GM11168 (cell line): ENCODE results near the gene FMN2.

Experiments used
- in situ Hi-C: fragments of 300-500 bp; cut with MboI; formaldehyde crosslinking; loops from one replicate; pipeline ENCODE4 v1.12.0; 2022; ENCODE audit warnings: low sequenced_read_pairs; ENCODE audit not compliant: unreplicated experiment

Gene FMN2

DNA sequence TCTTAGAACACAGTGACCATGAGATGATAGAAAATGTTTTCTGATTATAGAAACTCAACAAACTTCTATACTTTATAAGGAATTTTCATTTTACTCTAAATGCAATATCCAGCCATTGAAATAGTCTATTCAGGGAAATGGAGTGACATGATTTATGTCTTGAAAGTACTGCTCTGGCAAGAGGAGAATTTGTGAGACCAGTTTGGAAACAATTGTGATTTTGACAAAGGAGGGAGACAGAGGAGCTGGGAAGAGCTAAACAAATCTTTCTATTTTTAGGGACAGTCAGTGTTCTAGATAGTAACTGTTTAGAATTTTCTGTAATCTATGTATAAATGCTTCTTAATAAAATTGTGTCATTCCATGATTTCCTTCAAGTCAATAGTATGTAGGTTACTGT is 252.3 kb downstream of the FMN2 start:
- in situ Hi-C loops: no loop called here

DNA sequence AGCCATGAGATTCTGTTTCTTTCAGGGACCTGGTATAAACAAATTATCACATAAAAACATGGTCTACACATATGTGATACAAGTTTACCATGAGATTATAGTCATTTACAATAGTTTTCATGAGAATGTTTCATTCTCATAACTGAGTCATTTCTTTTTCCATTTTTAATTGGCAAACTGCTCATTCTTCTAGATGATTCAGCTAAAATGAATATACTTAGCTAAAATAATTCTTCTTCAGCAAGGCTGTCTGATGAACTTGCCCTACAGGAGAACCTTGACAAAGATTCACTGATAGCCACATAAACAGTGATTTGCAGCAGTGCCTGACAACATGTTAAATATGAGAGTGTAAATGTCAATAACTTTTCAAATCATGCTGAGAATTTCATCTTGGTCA is 253.2 kb downstream of the FMN2 start:
- in situ Hi-C loops: no loop called here

DNA sequence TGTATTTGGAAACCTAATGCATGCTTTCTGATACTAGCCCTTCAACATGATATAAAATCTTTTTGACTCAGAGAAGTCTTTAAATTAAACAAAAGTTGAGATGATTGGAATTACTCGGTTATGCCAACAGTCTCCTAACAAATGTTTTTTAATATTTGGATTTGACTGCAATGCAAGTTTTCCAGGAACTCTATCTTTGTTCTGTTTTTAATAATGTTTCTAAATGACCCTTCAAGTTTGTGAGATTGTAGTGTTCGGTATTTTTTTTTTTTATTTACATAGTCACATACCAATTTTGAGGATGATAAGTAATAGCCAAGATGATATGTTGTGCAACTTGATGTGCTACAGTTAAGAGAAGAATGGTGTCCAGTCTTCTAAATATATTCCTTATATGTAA is 258.0 kb downstream of the FMN2 start:
- in situ Hi-C loops: no loop called here

DNA sequence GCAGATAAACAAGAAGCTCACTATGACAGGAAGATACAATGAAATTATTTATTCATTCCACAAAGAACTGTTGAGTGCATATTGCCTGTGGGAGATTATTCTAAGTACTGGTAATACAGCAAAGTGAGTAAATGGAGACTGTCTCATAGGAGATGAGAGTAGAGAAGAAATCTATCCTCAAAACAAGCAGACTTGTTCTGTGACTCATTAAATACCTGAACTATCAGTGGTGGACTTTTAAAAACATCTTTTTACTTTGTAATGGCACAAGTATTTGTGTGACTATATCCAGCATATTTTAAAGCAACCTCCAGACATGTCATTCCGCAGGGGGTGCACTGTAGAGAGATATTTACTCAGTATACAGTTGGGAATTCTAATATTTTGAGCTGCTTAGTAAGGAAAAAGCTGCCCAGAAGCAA is 259.2 kb downstream of the FMN2 start:
- in situ Hi-C loops: no loop called here

DNA sequence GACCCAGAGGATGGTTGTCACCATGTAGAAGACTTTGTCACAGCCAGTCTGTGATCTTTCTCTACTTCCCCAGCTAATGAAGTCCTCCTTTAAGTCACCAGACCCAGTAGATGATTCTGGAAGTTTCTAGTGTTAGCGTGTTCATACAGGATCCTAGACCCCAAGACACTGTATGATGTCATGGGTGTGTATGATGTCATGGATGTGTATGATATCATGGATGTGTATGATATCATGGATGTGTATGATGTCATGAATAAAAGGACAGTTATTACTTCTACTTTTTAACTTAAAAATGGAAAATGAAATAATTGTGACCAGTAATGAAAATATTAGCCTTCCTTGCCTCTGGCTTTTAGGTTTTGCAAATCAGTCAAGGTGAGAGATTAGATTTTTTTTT is 260.0 kb downstream of the FMN2 start:
- in situ Hi-C loops: no loop called here

DNA sequence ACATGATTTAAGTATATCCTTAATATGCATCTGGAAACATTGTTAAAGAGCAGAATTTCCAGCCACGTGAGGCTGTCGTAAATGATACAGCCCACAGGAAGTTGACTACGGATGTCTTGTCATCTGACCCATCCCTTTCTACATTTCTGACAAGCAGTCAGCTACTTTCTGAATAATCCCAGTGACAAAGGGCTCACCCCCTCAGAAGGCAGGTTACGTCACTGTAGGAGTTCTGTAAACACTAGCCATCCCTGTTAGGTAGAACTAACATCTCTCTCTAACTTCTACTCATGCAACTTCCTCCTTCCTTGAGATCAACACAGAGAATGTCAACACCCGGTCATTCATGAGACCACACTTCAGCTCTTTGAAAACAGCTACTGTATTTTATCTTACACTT is 261.1 kb downstream of the FMN2 start:
- in situ Hi-C loops: no loop called here

DNA sequence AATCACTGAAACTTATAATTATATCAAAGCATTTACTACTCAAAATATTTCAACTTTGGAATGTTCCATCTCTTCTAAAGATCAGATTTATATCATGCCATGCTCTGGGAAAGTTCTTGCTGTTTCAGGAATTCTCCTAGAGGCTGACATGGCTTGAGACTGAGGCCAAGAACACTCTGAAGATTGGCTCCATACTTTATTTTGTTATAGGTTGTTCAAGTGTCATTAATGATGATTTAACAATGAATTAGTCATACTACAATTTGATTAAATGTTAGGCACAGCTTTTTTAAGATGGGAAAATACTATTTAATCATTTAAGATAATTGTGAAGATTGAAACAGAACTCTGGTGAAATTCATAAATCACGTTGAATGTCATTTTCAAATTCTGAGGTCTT is 264.9 kb downstream of the FMN2 start:
- in situ Hi-C loops: no loop called here

DNA sequence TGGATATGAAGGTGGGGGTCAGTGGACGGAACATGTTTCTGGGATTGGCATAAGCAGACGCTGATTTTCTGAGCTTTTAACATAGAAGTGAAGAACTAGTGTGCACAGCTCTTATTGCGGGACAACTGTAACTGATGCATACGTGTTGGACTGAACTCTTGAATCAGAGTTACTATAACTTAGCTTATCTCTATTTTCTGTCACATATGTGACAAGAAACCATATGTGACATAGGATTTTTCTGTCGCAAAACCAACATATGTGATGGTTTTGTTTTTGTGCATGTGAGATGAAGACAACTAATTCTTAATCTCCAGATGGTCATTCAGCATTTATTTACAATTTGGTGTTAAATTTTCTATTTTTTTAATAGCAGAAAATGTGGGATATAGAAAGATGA is 270.4 kb downstream of the FMN2 start:
- in situ Hi-C loops: no loop called here

DNA sequence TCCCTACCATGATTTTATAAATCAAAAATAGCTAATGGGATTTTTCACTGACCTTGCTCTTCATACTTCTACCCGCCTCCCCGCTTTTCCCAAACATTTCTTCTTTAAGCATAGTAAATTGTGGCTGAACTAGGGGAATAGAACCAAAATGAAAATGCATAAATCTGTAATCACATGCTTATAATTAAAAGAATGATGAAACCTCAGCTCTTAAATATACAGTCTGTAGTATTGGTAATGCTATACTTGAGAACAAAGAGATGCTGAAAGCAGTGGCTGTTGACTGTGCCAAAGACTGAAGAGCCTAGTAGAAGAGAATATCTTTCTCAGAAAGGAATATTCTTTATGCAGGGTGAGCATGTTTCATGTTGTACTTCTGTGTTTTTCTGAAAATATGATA is 271.1 kb downstream of the FMN2 start:
- in situ Hi-C loops: no loop called here

DNA sequence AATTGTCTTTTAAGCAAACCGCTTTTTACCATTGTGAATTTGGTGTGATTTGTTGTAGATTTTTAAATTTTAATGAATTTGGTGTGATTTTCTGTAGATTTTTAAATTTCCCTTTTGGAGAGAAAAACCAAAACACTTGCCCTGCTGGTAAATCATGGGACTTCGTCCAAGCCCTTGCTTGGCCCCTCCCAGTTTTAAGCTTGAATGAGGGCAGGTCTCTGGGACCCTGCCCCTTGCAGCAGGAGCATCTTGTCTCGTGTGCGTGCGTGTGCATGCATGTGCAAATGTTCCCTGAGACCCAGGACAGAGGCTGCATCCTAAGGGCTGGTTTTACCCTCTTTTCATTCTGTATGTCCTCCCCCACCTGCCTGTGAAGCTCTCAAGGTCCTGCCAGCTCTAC is 271.6 kb downstream of the FMN2 start:
- in situ Hi-C loops: no loop called here

DNA sequence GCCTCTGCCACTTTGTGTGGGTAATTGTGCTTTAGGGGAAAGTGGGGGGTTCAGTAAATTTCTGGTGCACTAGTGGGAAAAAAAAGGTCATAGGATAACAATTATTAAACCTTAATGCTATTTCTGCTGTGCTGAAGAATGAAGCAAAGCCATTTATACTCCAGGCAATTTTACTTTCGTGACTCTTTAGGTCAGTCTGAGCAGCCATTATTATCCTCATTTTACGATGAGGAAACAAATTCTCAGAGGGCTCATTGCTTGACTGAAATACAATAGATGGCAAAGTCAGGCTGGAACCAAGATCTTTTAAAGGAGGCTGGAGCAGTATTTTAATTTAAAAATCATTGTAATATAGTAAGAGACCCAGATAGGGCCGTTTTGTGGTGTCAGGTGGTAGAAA is 272.2 kb downstream of the FMN2 start:
- in situ Hi-C loops: no loop called here

DNA sequence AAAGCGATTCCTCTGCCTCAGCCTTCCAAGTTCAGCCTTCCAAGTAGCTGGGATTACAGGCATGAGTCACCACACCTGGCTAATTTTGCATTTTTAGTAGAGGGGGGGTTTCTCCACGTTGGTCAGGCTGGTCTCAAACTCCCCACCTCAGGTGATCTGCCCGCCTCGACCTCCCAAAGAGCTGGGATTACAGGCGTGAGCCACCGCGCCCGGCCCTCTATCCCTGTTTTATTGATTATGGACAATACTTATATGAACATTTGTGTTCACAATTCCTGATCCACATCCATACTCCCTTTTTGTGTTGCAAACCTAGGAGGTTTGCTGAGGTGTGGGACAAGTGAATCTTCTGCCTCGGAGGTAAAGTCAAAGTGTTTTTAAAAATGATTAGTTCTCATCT is 275.0 kb downstream of the FMN2 start:
- in situ Hi-C loops: no loop called here

DNA sequence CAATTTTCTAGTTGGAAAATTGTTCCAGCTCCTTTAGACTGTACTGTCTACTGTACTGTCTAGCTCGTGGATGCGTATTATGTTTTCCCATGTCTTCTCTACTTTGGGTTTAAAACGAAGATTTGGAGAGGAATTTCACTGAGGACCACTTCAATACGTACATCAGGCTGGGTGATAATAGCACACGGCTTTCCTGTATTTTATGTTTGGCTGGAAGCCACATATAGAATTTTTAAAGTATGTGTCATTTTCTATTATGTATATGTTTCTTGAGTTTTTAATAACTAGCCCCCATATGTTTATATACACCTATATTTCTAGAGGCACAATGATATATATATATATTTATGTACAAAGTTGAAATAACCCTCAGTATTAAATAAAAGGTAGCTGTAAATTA is 293.9 kb downstream of the FMN2 start:
- in situ Hi-C loops: no loop called here

DNA sequence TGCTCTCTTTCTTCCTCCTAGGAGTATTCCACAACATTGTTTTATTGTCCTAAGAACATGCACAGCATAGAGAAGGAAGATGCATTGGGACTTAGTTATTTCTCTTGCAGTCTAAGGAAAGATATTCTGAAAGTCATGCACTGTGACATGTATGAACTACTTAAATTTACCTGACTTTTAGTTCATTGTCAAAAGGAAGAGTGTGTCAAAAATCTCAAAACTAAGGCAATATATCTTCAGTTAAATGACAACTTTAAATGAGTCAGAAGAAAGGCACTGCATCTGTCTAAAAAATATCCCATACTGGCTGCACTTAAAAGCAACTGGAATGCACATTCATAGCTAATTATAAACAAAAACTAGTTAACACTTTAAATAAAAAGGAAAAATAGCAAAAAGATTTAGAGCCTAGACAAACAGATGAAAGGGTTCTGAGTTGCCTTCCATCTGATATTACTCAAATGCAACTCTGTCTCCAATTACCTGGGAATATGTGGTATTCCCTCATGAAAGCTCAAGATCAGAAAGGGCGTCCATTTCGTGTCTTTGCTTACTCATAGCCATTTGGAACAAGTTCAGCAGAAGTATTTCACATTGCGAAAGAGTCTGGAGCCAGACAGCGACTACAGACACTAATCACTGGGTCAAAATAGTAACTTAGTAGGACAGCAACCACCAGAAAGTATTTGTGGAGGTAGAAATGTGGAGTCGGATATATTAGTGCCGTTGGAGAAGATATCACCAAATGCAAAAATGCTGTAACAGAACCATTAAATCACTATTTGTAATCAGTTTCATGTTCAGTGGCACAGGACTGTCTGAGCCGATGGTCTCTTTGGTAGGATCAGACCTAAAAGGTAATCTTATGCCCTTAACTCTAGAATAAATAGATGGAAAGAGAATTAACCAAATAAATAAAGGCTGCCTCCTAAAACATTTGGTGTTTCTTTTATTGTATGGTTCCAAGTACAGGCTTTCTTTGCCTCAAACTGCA is 294.6 kb downstream of the FMN2 start:
- in situ Hi-C loops: no loop called here

DNA sequence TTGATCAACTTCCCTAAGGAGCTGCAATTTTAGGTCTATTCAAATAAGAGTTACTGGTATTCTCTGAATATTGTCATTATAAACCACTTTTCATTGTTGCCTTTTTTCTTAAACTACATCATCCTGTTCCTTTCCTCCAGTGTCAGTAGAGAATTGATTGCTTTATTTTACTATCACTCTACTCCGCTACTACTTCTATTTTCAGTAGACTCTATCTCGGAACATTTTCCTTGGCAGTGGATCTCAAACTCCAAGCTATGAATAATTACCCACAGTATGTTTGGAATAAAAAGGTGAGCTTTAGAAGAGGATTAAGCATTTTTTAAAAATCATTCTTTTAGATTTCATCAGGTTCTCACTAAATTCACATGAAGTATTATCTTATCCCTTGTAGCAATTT is 295.4 kb downstream of the FMN2 start:
- in situ Hi-C loops: no loop called here

DNA sequence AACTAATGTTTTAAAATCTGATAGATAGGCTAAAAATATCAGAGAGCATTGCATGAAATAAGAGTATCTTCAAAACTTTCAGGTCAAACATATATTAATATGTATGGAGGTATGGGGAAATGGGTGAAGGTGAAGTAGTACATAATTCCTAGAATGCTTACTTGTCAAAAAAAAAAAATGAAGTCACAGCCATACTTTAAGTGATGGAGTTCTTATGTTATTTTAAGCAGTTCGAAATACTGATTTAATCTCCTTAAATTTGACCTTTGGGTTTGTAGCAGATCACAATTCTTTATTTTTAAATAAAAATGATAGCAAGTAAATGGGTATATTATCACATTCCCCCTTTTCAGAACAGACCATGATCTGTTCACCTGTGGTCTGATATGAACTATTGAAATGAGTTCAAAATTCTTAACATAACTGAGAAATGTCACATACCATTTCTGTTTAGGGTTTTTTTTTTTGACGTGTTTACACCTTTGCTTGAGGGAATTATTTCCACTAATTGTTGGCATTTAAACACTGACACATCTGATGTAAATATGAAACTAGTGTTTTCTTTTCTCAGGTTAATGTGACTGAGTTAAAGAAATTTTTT is 300.1 kb downstream of the FMN2 start:
- in situ Hi-C loops: no loop called here

DNA sequence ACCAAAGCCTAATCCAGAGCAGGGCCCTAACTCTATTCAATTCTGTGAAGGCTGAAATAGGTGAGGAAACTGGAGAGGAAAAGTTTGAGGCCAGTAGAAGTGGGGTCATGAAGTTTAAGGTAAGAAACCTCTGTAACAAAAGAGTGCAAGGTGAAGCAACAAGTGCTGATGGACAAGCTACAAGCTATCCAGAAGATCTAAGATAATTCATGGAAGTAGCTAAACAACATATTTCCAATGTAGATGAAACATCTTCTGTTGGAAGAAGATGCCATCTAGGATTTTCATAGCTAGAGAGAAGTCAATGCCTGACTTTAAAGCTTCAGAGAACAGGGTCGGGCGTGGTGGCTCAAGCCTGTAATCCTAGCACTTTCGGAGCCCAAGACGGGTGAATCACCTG is 302.7 kb downstream of the FMN2 start:
- in situ Hi-C loops: no loop called here

DNA sequence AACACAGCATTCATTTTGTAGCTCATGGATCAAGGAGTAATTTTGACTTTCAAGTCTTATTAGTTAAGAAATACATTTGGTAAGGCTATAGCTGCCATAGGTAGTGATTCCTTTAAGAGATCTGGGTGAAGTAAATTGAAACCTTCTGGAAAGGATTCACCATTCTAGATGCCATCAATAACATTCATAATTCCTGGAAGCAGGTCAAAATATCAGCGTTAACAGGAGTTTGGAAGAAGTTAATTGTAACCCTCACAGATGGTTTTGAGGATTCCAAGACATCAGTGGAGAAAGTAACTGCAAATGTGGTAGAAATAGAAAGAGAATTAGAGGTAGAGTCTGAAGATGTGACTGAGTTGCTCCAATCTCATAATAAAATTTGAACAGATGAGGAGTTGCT is 303.7 kb downstream of the FMN2 start:
- in situ Hi-C loops: no loop called here

DNA sequence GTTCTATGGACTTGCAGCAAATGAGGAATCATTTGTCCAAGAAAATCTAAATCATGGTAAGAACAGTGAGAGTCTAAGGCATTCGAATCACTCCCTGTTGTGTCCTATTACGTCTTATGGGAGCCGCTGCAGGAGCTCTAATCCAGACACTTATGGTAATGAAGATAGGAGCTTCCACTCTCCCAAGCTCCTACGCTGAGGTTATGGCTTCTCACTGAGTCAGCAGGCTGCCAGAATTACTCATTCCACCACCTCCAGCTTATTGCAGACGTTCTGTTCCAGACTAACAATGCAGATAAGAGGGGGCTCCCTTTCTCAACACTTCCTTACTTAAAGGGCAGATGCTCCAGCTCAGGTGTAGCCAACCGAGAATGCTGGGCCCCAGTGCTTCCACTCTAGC is 307.7 kb downstream of the FMN2 start:
- in situ Hi-C loops: no loop called here

DNA sequence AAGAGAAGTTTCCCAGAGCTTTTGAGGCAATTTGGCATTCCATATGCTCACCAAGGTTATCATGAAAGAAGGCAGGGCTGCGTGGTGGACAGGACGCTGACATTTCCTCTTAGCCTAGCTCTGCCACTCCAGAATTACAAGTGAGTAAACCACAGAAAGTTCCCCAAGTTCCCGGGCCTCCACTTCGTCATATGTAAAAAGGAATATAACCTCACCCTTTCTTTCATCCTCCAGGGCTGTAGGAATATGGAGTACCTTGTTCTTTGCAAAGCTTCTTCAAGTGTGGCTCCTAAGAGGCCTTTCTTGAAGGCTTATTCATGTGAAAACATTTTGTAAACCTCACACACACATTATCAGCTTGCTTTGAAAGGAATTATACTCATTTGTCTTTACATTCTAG is 310.0 kb downstream of the FMN2 start:
- in situ Hi-C loops: no loop called here

DNA sequence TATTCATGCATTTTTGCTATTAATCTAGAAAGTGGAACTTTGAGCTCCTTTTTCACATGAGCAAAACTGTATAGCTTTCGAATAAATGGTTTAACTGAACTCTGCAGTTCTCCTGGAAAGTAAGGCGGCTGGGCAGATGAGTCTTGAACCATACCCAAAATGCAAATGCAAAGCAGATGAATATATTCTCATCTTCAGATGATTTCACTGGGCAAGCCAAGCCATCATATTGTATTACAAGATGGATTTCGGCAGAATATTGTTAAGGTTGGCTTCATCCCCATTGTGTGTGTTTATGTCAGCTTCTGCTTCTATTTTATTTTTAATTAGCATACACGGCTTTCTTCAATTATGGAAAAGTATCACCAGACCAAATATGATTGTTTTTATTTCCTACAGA is 310.6 kb downstream of the FMN2 start:
- in situ Hi-C loops: no loop called here

DNA sequence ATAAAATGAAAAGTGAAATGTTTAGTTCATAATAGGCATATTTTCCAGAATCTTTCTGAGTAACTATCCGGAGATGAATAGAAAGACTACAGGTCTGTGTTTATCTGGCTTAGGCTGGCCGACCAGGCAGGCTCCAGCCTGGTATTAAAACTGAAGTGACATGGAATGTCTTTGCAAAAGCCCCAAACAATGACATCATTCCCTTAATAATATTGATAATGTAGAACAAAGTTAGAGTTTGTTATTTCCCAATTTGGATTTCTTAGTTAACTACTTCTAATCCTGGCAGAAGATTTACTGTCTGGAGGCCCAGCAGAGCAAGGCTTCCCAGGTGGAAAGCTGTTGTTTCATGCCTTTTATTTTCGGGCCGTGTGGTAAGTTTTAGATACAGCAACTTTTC is 312.6 kb downstream of the FMN2 start:
- in situ Hi-C loops: no loop called here
